ENCODE data around the gene BLOC1S5. TPM values are rescaled to one million over a fixed set of nuclear protein-coding genes. Genes with fewer than 3 reads are reported as not detected.

The BLOC1S5 gene
- total RNA-seq, 2 donors from 2014 or later, result 14.4 to 17.6 TPM

GRCh38 chr6:7999201-7999600, 65.0 kb downstream of the BLOC1S5 start:
- Histone ChIP-seq H3K27ac (ENCODE audit: low read depth, low read length) (no peak overlapping the region), H3K9ac (ENCODE audit: extremely low read depth, low read length, poor library complexity, severe bottlenecking) (no peak overlapping the region), H3K27me3 (ENCODE audit: control insufficient read depth, insufficient read depth, low read length, poor library complexity, severe bottlenecking) (peaks cover 8% of the 10 kb centered on the region), H3K4me1 (ENCODE audit: control insufficient read depth, insufficient read depth, low read length) (no peaks in the 10 kb centered on the region), H3K4me3 (ENCODE audit: low read length) (no peak overlapping the region), H3K36me3 (ENCODE audit: control insufficient read depth, insufficient read depth, low read length) (no peaks in the 10 kb centered on the region), H3K9me3 (ENCODE audit: control insufficient read depth, low read length) (no peaks in the 10 kb centered on the region)
- 95 to 96% methylated on average over 3 of the region's 3 CpGs for WGBS, 2 experiments (ENCODE audit: insufficient coverage in 1 of 2, insufficient read length in 1 of 2)
- no peak for DNase-seq
- peaks cover 18% of the 10 kb centered on the region for H3K27me3 Mint-ChIP-seq (ENCODE audit: insufficient read depth)
- no peaks in the 10 kb centered on the region for H3K4me1 Mint-ChIP-seq
- no peak for TF ChIP-seq CTCF (conservative IDR thresholded peaks at IDR 0.05)
- H3K36me3 Mint-ChIP-seq (ENCODE audit: low read depth), result no peaks in the 10 kb centered on the region
- no peaks in the 10 kb centered on the region for H3K9me3 Mint-ChIP-seq
- H3K27ac Mint-ChIP-seq, result no peak overlapping the region
- H3K4me3 Mint-ChIP-seq, result no peak overlapping the region

GRCh38 chr6:7998103-7998725, 66.0 kb downstream of the BLOC1S5 start:
- no peaks in the 10 kb centered on the region for H3K36me3 Mint-ChIP-seq (ENCODE audit: low read depth)
- H3K27ac Mint-ChIP-seq, result no peak overlapping the region
- no peak for DNase-seq
- no peaks in the 10 kb centered on the region for H3K9me3 Mint-ChIP-seq
- H3K27me3 ChIP-seq (ENCODE audit: control insufficient read depth, insufficient read depth, low read length, poor library complexity, severe bottlenecking), result peaks cover 4% of the 10 kb centered on the region
- H3K27ac ChIP-seq (ENCODE audit: low read depth, low read length), result no peak overlapping the region
- peaks cover 18% of the 10 kb centered on the region for H3K27me3 Mint-ChIP-seq (ENCODE audit: insufficient read depth)
- H3K9me3 ChIP-seq (ENCODE audit: control insufficient read depth, low read length), result no peaks in the 10 kb centered on the region
- no peak for TF ChIP-seq CTCF (conservative IDR thresholded peaks at IDR 0.05)
- H3K4me1 Mint-ChIP-seq, result no peaks in the 10 kb centered on the region
- H3K9ac ChIP-seq (ENCODE audit: extremely low read depth, low read length, poor library complexity, severe bottlenecking), result no peak overlapping the region
- H3K4me1 ChIP-seq (ENCODE audit: control insufficient read depth, insufficient read depth, low read length), result no peaks in the 10 kb centered on the region
- no peaks in the 10 kb centered on the region for H3K36me3 ChIP-seq (ENCODE audit: control insufficient read depth, insufficient read depth, low read length)
- H3K4me3 ChIP-seq (ENCODE audit: low read length), result no peak overlapping the region
- WGBS, 2 experiments (ENCODE audit: insufficient coverage in 1 of 2, insufficient read length in 1 of 2), result 93 to 100% methylated on average over 4 to 7 of the region's 7 CpGs
- no peak overlapping the region for H3K4me3 Mint-ChIP-seq

GRCh38 chr6:7997286-7997685, 66.9 kb downstream of the BLOC1S5 start:
- Mint-ChIP-seq H3K9me3 (no peaks in the 10 kb centered on the region), H3K4me3 (no peak overlapping the region), H3K27me3 (ENCODE audit: insufficient read depth) (peaks cover 12% of the 10 kb centered on the region), H3K4me1 (no peaks in the 10 kb centered on the region), H3K36me3 (ENCODE audit: low read depth) (no peaks in the 10 kb centered on the region), H3K27ac (no peak overlapping the region)
- Histone ChIP-seq H3K9me3 (ENCODE audit: control insufficient read depth, low read length) (no peaks in the 10 kb centered on the region), H3K4me3 (ENCODE audit: low read length) (no peak overlapping the region), H3K27ac (ENCODE audit: low read depth, low read length) (no peak overlapping the region), H3K36me3 (ENCODE audit: control insufficient read depth, insufficient read depth, low read length) (no peaks in the 10 kb centered on the region), H3K4me1 (ENCODE audit: control insufficient read depth, insufficient read depth, low read length) (no peaks in the 10 kb centered on the region), H3K9ac (ENCODE audit: extremely low read depth, low read length, poor library complexity, severe bottlenecking) (no peak overlapping the region), H3K27me3 (ENCODE audit: control insufficient read depth, insufficient read depth, low read length, poor library complexity, severe bottlenecking) (peaks cover 2% of the 10 kb centered on the region)
- DNase-seq, result no peak
- WGBS, 2 experiments (ENCODE audit: insufficient coverage in 1 of 2, insufficient read length in 1 of 2), result 77 to 88% methylated on average over 3 of the region's 3 CpGs
- TF ChIP-seq CTCF (conservative IDR thresholded peaks at IDR 0.05), result no peak

Data from endodermal cell (in vitro differentiated cells).